HG02623 (cell line): ENCODE data around the gene AKR1D1.
"Not testable (repeated sequence)": the region's sequence is repeated elsewhere in the genome, so short reads cannot be mapped to it uniquely, and the experiment has no call there.

ENCODE experiments used
- ATAC-seq: cut with Tn5 transposase; IDR thresholded peaks from one replicate; pipeline ENCODE4 v1.9.1; 2021; ENCODE audit warnings: moderate library complexity; ENCODE audit not compliant: unreplicated experiment

AKR1D1 gene

DNA sequence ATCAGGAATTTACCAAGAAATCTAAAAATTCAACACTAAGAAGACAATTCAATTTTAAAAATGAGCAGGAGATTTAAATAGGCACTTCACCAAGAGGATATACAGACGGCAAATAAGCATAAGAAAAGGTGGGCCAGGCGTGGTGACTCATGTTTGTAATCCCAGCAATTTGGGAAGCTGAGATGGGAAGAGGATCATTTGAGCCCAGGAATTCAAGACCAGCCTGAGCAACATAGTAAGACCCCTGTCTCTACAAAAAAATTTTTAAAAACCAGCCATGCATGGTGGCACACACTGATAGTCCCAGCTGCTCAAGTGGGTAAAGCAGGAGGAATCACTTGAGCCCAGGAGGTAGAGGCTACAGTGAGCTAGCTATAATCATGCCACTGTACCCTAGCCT lies 3.5 kb upstream of the AKR1D1 start:
- no peak for ATAC-seq

DNA sequence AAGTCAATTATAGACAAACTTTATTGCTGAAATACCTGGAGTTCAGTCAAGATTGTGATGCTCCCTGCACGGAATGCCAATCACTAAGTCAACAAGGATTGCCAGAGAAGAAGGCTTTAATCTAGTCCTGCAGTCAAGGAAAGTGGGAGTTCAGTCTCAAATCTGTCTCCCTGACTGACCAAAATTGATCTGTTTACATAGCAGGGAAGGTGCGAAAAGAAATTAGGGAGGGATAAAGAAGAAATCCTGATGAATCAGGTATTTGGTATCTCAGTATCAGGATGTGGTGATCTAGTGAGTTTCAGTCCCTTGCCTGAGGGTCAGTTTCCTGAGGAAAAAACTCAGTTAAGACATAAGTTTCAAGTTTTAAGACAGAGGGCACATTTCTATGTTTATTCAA lies 2.1 kb upstream of the AKR1D1 start:
- no peak for ATAC-seq

DNA sequence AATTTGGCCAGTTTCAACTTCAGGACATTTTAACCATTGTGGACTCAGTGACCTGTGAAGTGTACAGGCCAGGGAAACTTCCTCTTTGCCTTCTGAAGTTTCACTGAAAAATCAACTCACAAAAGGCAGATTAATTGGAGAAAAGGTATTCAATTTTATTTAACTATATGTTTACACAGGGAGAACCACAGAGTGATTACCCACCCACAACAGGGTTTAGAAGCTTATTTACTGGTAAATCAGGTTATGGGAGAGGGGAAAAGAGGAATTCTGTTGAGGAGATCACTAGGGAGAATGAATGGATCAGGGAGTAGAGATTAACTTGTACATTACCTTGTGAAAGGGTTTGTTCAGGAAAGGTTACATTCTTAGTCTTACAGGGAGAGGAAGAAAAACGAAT lies 1.7 kb upstream of the AKR1D1 start:
- no peak for ATAC-seq

DNA sequence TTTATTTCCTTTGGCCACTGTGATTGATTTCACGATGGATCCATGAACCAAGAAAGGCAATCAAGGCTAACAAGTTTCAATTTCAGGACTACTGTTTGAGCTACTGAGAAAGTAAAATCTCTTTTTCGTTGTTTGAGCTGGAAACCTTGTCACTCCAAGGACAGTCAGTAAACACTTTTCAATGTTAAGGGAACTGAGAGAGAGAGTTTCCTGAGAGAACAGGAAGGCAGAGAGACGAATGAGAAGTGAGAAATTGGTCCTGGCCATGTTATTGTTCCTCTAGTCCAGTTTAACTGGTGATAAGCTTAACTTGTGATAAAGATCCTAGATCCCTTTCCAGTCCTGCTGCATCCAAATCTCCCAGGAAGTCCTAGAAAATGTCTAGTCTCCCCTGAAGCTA lies 909 bp upstream of the AKR1D1 start:
- no peak for ATAC-seq

DNA sequence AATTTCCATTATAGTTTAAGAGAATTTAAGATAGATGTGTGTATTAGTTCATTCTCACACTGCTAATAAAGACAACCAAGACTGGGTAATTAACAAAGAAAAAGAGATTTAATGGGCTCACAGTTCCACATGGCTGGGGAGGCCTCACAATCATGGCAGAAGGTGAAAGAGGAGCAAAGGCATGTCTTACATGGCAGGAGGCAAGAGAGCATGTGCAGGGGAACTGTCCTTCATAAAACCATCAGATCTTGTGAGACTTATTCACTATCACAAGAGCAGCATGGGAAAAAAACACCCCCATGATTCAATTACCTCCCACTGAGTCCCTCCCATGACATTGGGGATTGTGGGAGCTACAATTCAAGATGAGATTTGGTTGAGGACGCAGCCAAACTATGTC lies 473 bp upstream of the AKR1D1 start:
- ATAC-seq, result not testable (repeated sequence)

DNA sequence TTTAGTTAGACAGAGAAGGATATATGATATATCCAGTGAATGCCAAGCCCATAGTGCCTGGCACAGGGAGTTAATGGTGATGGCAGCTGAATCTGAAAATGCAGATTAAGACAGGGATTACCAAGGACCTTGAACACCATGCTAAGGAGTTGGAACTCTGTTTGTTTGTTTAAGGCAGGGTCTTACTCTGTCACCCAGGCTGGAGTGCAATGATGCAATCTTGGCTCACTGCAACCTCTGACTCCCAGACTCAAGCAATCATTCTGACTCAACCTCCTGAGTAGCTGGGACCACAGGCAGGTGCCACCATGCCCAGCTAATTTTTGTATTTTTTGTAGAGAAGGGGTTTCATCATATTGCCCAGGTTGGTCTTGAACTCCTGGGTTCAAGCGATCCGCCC lies 1.6 kb downstream of the AKR1D1 start:
- ATAC-seq, result no peak

DNA sequence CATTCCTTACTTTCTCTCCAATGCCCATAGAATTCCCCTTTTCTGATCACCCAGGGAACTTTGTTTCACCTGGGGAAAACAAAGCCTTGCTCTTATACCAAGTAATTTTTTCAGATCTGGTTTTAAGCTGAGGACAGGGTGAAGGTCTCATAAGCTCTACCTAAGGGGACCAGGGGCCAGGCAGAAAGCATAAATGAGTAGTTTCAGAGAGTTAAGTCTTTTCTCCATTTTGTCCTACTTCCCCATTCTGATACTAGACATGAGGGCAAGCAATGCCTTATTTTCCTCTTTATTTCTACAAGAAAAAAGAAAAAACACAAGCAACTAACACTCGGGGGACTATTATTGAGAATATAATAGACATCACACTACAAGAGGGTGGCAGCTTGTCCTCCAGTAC lies 2.9 kb downstream of the AKR1D1 start:
- ATAC-seq, result no peak

DNA sequence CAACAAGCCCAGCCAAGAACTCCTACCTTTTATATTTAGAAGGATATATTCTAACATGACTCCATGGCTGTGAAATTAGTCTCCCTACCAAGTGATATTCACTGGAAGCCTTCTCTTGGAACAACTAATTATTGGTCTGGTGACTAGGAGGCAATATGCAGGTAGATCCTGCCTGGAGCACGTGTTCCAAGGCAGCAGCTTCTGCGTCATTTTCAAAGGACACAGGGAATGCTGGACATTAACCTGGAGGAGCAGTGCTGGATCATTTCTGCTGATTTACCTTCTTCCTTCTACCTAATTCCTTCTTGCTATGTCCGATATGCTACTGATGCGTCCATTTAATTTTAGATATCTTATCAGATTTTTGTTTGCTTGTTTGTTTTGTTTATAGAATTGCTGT lies 5.6 kb downstream of the AKR1D1 start:
- ATAC-seq, result no peak

DNA sequence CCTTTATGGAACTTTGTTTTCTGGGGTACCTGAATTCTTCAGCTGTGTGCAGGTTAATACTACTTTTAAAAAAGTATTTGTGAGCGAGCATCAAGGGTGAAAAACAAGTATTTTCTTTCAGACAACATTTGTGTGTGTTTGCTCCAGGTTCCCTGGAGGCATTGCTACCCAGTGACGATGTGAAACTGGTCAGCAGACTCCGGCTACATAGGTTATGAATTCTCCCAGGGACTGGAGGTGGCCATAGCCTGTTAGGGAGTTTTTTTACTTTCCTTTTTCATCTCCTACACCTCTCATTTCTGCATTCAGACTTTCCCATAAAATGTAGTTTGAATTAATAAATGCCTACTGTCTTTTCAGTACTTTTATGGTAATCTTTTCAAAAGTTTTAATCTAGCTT lies 7.6 kb downstream of the AKR1D1 start:
- ATAC-seq, result no peak

DNA sequence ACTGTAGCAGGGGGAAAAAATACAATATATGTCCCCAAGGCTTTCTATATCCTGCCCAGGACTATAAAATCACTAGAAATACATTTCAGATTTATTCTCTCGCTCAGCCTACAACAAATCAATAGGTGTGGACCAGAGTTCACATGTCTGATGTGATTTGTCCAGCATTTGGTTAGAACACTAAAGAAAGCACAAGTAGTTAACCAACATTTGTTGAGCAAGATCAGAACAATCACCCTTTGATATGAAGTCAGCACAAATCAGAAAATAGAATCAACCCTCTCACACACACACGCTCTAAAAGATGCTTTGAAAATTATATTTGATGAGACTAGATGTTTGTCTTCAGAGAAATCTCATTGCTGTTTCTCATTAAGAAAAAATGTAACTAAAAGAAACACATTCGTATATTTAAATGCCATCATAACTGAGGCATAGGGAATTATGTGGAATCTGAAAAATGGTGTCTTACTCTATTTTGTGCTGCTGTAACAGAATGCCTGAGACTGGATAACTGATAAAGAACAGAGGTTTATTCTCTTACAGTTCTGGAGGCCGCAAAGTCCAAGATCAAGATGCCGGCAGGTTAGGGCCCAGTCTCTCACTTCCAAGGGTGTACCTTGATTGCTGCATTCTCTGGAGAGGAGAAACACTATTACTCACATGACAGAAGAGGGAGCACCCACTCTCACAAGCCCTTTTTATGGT lies 10.5 kb downstream of the AKR1D1 start:
- no peak for ATAC-seq

DNA sequence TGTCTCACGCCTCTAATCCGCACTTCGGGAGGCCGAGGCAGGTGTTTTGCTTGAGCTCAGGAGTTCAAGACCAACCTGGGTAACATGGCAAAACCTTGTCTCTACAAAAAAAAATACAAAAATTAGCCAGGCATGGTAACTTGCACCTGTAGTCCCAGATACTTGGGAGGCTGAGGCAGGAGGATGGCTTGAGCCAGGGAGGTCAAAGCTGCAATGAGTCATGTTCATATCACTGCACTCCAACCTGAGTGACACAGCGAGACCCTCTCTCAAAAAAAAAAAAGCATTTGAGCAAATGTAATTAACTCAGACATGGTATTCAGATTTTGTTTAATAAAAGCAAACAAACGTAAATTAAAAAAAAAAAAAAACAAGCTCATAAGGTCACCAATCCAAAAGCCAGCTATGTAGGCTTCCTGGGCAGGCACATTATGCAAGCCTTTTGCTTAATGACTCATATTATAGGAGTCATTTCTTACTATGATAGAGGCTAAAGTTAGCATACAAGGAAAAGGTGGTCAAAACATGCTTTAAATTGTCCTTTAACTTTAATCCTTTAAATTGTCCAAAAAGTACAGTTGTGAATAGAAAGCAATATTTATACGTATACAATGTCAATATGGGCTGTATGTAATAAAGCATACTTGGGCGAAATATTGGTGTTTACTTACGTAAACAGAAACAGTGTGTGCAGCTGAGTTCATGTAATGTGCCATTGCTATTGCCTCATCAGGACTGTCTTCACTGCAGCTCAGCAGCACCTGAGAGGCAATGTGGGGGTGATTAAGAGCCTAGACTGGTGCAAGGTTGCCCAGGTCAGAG lies 13.0 kb downstream of the AKR1D1 start:
- no peak for ATAC-seq

DNA sequence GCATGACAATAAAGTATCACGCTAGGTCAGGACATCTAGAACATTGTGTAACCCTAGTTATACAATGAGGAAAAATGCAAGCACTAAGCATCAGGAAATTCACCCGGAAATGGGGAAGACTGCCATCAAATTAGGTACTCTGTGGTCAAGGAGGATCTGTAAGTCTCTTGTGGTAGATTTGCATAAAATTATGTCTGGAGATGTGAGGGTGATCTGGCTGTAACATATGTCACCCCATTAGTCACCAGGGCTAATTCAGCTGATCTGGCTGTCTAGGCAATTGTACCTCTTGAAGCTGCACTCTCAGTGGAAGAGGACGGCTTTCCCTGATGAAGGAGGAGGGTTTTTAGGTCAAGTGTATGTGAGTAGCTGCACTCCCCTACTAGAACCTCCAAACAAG lies 14.8 kb downstream of the AKR1D1 start:
- no peak for ATAC-seq

DNA sequence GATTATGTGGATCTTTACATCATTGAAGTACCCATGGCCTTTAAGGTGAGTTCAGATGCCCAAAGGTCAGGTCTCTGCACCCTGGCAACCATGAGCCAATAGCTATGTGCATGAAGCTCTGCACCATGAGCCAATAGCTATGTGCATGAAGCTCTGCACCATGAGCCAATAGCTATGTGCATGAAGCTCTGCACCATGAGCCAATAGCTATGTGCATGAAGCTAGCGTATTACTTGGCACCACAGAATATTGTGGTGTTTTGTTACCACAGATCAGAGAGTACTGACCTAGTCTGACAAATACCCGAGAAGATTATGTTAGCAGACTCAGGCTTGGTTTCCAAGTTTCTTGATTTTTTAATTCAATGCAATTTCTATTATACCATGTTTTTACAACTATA lies 15.6 kb downstream of the AKR1D1 start:
- ATAC-seq, result not testable (repeated sequence)

DNA sequence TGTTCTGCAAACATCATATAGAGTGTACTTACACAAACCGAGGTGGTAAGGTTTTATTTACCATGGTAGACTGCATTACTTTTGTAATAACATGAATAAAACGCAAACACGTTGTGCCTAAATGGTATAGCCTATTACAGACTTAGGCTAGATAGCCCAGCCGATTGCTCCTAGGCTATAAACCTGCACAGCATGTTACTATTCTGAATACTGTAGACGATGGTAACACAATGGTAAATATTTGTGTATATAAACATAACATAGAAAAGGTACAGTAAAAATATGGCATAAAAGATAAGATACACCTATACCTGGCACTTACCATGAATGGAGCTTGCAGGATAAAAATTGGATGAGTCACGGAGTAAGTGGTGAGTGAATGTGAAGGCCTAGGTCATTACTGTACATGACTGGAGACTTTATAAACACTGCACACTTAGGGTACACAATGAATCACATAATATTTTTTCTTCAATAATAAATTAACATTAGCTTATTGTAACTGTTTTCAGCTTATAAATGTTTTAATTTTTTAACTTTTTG lies 16.3 kb downstream of the AKR1D1 start:
- no peak for ATAC-seq

DNA sequence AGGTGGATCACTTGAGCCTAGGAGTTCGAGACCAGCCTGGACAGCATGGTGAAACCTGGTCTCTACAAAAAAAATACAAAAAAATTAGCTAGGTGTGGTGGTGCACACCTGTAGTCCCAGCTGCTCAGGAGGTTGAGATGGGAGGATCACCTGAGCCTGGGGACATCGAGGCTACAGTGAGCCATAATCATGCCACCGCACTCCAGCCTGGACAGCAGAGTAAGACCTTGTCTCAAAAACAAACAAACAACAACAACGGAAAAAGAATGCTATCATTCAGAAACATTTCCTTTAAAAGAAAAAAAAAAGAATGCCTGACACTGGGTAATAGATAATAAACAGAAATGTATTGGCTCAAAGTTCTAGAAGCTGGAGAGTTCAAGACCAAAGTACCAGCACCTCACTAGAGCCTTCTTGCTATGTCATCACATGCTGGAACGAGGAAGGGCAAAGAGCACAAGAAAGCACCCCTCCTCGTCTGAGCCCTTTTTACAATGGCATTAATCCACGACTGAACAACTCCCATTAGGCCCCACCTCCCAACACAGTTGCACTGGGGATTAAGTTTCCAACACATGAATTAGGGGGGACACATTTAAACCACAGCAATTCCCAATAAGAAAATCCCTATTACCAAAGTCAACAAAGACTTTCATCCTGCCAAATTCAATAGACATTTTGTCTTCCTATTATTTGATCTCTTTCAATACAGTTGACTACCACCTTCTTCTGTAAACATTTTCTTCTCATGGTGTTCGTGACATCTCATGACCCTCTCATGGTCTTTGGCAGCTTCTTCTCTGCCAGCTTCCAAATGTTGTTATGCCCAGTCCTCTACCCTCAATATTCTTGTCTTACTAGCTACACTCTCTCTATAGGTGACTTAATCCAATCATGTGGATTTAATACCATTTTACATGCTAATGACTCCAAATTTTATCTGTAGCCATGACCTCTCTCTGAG lies 20.0 kb downstream of the AKR1D1 start:
- no peak for ATAC-seq

DNA sequence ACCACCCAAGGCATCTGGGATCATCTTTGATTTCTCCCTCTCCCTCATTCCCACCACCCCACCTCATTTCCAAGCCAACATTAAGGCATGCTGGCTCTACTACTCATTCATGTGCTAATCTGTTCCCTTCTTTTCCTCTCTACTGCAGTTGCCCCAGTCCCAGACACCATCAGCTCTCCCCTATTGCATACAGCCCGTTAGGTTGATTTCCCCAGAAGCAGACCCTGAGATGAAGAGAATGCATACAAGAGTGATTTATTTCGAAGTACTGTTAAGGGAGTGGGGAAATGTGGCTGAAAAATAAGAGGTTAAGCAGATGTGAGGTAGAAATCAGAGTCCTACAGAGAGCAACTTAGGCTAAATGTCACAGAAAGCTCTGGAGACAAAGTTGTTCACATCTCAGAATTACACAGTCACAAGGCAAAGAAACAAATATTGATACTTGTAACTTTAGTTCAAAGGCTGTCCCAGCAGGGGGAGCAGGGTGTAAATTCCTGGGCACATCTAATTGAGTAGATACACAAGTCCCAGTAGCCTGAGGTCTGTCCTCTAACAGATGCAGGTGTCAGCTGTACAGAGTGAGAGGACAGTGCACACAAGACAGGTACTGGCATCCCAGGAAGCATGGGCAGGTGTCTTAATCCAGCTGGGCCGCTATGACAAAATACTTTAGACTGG lies 20.9 kb downstream of the AKR1D1 start:
- ATAC-seq, result no peak

DNA sequence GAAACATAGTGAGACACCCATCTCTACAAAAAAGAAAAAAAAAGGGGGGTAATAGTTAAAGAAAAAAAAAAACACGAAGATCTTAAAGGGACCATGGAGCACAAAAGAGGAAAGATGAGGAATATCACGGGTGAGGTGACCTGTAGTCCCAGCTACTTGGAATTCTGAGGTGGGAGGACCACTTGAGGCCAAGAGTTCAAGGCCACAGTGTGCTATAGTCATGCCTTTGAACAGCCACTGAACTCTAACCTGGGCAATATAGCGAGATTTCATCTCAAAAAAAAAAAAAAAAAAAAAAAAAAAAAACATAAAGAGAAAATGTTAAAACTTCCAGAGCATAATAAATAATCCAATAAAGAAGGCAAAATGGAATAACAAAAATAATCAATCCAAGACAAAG lies 23.6 kb downstream of the AKR1D1 start:
- ATAC-seq, result no peak

DNA sequence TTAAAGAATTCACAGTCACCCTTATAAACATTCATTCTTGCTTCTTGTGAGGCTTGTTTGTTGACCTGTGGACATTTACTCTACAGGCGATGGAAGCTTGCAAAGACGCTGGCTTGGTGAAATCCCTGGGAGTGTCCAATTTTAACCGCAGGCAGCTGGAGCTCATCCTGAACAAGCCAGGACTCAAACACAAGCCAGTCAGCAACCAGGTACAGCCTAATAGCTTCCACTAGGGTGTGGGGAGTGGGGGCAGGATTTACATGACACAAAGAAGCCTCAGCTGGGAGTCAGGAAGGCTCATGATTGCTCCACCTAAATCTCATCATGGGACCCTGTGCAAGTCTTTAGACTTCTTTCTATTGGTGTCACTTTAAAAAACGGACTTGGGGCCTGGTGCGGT lies 29.0 kb downstream of the AKR1D1 start:
- no peak for ATAC-seq

DNA sequence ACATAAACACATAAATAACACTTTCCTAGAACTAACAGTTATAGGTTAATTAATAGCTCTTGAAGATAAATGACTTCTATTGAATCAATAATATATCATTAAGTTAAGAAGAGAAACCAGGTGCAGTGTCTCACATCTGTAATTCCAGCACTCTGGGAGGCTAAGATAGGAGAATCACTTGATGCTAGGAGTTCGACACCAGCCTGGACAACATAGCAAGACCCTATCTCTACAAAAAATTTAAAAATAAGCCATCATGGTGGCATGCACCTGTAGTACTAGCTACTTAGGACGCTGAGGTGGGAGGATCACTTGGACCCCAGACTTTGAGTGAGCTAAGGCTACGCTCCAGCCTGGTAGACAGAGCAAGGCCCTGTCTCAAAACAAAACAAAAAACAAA lies 38.8 kb downstream of the AKR1D1 start:
- ATAC-seq, result no peak

DNA sequence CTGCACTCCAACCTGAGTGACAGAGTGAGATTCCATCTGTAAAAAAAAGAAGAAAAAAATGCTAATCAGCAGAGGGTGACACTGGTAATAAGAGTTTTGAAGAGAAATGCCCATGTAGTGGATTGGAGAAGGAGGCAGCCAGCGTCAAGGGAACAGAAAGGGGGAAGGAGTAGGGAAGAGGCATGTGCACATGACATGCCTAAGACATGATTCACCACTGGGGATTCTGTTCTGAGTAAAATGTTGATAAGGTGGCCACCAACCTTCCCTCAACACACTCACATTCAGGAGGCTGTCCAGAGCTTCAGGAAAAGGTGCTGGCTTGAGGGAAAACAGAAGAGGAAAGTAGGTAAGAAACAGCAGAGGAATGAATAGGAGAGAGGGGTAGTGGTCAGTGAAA lies 39.9 kb downstream of the AKR1D1 start:
- ATAC-seq, result no peak

DNA sequence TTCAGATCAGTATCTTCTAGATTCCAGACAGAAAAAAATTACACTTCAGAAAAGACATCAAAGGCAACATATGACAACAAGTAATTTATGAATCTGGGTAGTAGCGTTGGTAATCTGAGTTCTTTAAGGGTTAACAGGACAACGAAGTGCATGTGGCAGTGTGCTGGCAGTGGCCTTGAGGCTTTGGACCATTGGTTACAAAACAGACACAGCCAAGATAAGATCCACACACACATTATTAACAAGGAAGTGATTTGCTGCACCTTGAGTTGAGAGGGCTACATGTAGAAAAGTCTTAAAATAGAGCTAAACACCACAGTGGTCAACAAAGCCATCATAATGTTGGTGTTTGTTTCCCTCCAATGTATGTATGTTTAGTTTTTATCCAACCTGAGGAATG lies 40.6 kb downstream of the AKR1D1 start:
- no peak for ATAC-seq
